Common myeloid progenitor, CD34-positive (primary cell): Measurements from ENCODE around the gene APBA2. TPM values are rescaled to one million over a fixed set of nuclear protein-coding genes. Genes with fewer than 3 reads are reported as not detected.
"Not testable (repeated sequence)": the region's sequence is repeated elsewhere in the genome, so short reads cannot be mapped to it uniquely, and the experiment has no call there.

Experiments used
- CTCF ChIA-PET: fragments of 350-600 bp; sonication (Branson Sonifier 250); formaldehyde crosslinking; loops from one replicate; lab custom pipeline; 2021; ENCODE audit warnings: antibody characterized with exemption; lab: Charles Lee
- POLR2A ChIA-PET: fragments of 350-600 bp; sonication (Branson Sonifier 250); formaldehyde crosslinking; loops from one replicate; lab custom pipeline; 2021; ENCODE audit warnings: antibody characterized with exemption; lab: Charles Lee
- DNase-seq, 3 donors: peaks; one replicate each; pipeline versions ENCODE4 v3.0.0 to v3.0.0-alpha.2; 2013
- H3K27ac ChIP-seq, 2 experiments: 1 replicate in 1 of 2; 2 replicates in 1 of 2; pipeline ENCODE4 v1.7.0; 2013; ENCODE audit warnings: inconsistent platforms in 2 of 2, low read length in 2 of 2, mild to moderate bottlenecking in 2 of 2, low read depth in 1 of 2, moderate library complexity in 1 of 2; ENCODE audit not compliant: severe bottlenecking in 2 of 2, insufficient read depth in 1 of 2, poor library complexity in 1 of 2
- H3K27me3 ChIP-seq, 5 experiments: replicated peaks in 2 of 5; 1 replicate in 3 of 5; 2 replicates in 2 of 5; pipeline versions ENCODE4 v1.6.1 to v1.7.0; 2013; ENCODE audit warnings: low read length in 4 of 5, mild to moderate bottlenecking in 2 of 5, moderate library complexity in 2 of 5, inconsistent platforms in 1 of 5; ENCODE audit not compliant: insufficient read depth in 5 of 5, control insufficient read depth in 4 of 5
- H3K36me3 ChIP-seq, 4 experiments: 1 replicate in 2 of 4; 2 replicates in 2 of 4; pipeline versions ENCODE4 v1.6.1 to v1.7.0; 2013; ENCODE audit warnings: low read length in 3 of 4, control low read depth in 1 of 4, mild to moderate bottlenecking in 1 of 4; ENCODE audit not compliant: control insufficient read depth in 4 of 4, insufficient read depth in 4 of 4
- H3K4me1 ChIP-seq, 4 experiments: 1 replicate in 3 of 4; 2 replicates in 1 of 4; pipeline versions ENCODE4 v1.6.1 to v1.7.1; 2013; ENCODE audit warnings: low read length in 3 of 4, mild to moderate bottlenecking in 3 of 4, control low read depth in 1 of 4, inconsistent platforms in 1 of 4, moderate library complexity in 1 of 4; ENCODE audit not compliant: control insufficient read depth in 4 of 4, insufficient read depth in 4 of 4; ENCODE audit errors: control extremely low read depth in 1 of 4
- H3K4me3 ChIP-seq, 7 experiments: 1 replicate in 4 of 7; 2 replicates in 3 of 7; pipeline versions ENCODE4 v1.5.1 to v1.7.0; 2013; ENCODE audit warnings: mild to moderate bottlenecking in 7 of 7, low read length in 6 of 7, moderate library complexity in 6 of 7, inconsistent platforms in 2 of 7, low read depth in 2 of 7, control low read depth in 1 of 7; ENCODE audit not compliant: insufficient read depth in 4 of 7, control insufficient read depth in 1 of 7; ENCODE audit errors: extremely low read depth in 1 of 7
- H3K9me3 ChIP-seq, 5 experiments: 1 replicate in 4 of 5; 2 replicates in 1 of 5; pipeline versions ENCODE4 v1.6.1 to v1.7.1; 2013; ENCODE audit warnings: low read length in 4 of 5, mild to moderate bottlenecking in 2 of 5, inconsistent platforms in 1 of 5, low read depth in 1 of 5, moderate library complexity in 1 of 5; ENCODE audit not compliant: control insufficient read depth in 4 of 5, insufficient read depth in 2 of 5; ENCODE audit errors: control extremely low read depth in 1 of 5
- WGBS: methylation state at CpG from one replicate; pipeline ENCODE4 v1.1.5; 2013; ENCODE audit not compliant: insufficient coverage; 5-methylcytosine and 5-hydroxymethylcytosine counted together
- polyA plus RNA-seq: library from polyadenylated mRNA; unstranded; fragments of 120-200 nt; gene quantifications from one replicate; pipeline ENCODE4 v1.2.1, GENCODE V29; 2013

Gene APBA2
- 2.0 TPM for polyA plus RNA-seq

- under 1% methylated on average over 93 of the region's 109 CpGs for WGBS
- Histone ChIP-seq H3K9me3 (no peaks in the 10 kb centered on the region), H3K27ac (no peak within 1 kb of the TSS), H3K36me3 (no peaks in the 10 kb centered on the region), H3K27me3 (peaks cover 0 to 48% (median 9%) of the 10 kb centered on the region in 5 experiments), H3K4me3 (peak within 1 kb of the TSS; percentile 28 to 73 (median 59)), H3K4me1 (peaks cover 0 to 18% (median 11%) of the 10 kb centered on the region in 4 experiments)
- POLR2A ChIA-PET: no interaction called here
- CTCF ChIA-PET: interaction anchor here (1.0 to 1.4 kb wide), 3 partner anchors 70 to 218 kb away, joined by 3 to 5 read pairs (median 4); no protein-coding TSS in a partner anchor
- DNase-seq: peak; percentile 15 to 63 (median 52)
Measured at GRCh38 chr15:28885630-28886430, at the start of gene APBA2. APBA2 (plus strand) TSS chr15:28885974; CDS start chr15:29053885, 167,911 bp downstream.

DNA sequence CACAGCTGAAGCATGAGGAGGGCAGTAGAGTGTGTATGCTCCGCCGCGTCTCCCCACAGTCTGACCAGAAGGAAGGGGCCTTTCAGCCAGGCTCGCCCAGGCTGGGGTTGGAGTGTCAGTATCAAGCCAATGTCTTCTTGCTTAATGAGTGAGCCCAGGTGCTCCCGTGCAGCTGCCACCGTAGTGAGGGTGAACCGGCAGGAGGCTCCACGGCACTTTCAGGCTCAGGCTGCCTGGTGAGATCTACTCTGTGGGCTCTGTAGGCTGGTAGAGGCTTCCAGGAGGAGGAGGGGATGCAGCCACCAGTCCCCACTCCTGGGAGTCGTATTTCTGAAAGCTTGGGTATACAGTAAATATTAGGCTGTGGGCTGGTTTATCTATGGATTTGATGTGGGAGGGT lies 45.5 kb upstream of the APBA2 start:
- H3K27ac ChIP-seq, H3K27me3 ChIP-seq, H3K9me3 ChIP-seq, POLR2A ChIA-PET, H3K4me1 ChIP-seq, CTCF ChIA-PET, H3K4me3 ChIP-seq, H3K36me3 ChIP-seq, DNase-seq: not testable (repeated sequence)
- WGBS: no CpG with 5 or more reads among the region's 9 CpGs

- H3K9me3 ChIP-seq, H3K4me1 ChIP-seq, H3K36me3 ChIP-seq, CTCF ChIA-PET, H3K27ac ChIP-seq, H3K4me3 ChIP-seq, H3K27me3 ChIP-seq, DNase-seq, POLR2A ChIA-PET: not testable (repeated sequence)
- WGBS: 100% methylated on average over 5 of the region's 11 CpGs
Measured at GRCh38 chr15:28842210-28842609, 43.6 kb upstream of the APBA2 start.

DNA sequence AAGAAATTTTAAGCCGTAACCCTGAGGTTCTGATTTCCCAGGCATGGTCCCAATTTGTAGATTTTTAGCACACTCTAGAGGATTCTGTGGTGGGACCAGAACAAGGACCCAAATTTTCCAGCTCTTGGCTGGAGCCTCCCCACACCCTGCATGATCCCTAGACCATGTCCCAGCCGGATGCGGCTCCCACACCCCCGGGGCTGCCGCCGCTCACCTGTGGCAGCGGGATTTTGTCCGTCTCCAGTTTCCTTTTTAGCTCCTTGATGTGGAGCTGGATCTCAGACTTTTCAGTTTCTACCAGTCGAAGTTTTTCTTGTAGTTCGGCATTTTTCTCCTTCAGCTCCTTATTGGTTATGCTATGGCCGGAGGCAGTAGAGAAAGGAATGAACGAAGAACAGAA lies 42.3 kb upstream of the APBA2 start:
- CTCF ChIA-PET: not testable (repeated sequence)
- WGBS: 100% methylated on average over 1 of the region's 12 CpGs

DNA sequence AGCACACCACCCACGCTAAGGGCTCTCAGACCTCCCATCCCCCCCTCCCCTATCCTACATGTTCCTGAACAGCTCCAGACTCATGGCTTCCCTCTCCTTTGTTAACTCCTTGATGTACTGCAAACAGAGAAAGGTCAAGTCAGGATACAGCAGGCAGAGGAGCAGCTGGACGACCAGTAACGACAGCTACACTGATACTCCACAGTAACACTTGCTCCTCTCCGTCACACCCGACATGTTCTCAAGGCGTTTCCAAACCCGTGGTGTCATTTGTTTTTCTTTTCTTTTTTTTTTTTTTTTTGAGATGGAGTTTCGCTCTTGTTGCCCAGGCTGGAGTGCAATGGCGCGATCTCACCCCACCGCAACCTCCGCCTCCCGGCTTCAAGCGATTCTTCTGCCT lies 41.6 kb upstream of the APBA2 start:
- CTCF ChIA-PET, H3K27me3 ChIP-seq, POLR2A ChIA-PET, H3K9me3 ChIP-seq, H3K36me3 ChIP-seq, H3K4me1 ChIP-seq, H3K4me3 ChIP-seq, H3K27ac ChIP-seq, DNase-seq: not testable (repeated sequence)
- no CpG with 5 or more reads among the region's 14 CpGs for WGBS

More for the DNA sequence above, 42.3 kb upstream of the APBA2 start:
- H3K4me1 ChIP-seq, DNase-seq, POLR2A ChIA-PET, H3K36me3 ChIP-seq, H3K27me3 ChIP-seq, H3K9me3 ChIP-seq, H3K4me3 ChIP-seq, H3K27ac ChIP-seq: not testable (repeated sequence)

GRCh38 chr15:28847247-28847646 lies 38.5 kb upstream of the APBA2 start:
- H3K36me3 ChIP-seq, DNase-seq, H3K9me3 ChIP-seq, POLR2A ChIA-PET, H3K27me3 ChIP-seq, H3K4me3 ChIP-seq, H3K4me1 ChIP-seq, H3K27ac ChIP-seq, CTCF ChIA-PET: not testable (repeated sequence)
- WGBS: no CpG with 5 or more reads among the region's 5 CpGs

DNA sequence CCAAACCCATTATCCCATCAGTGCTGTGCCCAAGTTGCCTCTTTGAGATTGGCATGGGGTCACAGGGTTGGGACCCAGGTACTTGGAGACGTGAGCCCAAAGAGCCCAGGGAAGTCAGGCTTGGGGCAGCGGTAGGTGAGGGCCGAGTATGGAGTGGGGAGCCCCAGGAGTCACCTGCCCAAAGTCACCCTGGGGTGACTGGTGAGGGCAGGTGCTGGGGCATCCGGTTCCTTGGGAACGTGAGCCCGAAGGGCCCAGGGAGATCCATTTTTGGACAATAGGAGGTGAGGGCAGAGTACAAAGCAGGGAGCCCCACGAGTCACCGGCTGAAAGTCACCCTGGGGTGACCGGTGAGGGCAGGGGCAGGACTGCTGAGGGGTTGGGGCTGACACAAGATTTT lies 37.8 kb upstream of the APBA2 start:
- DNase-seq, H3K36me3 ChIP-seq, POLR2A ChIA-PET, H3K4me3 ChIP-seq, H3K27me3 ChIP-seq, H3K27ac ChIP-seq, H3K4me1 ChIP-seq, H3K9me3 ChIP-seq, CTCF ChIA-PET: not testable (repeated sequence)
- 95% methylated on average over 4 of the region's 9 CpGs for WGBS
